DMS79 treated with DMSO at 0.1 percent for 48 hours (cell line): ENCODE results near the gene A2M.

ENCODE experiments used
- DNase-seq: peaks from one replicate; lab custom pipeline; 2025; lab: John Stamatoyannopoulos, UW

A2M gene

GRCh38 chr12:9098463-9099026 lies 17.2 kb downstream of the A2M start:
- DNase-seq: no peak

GRCh38 chr12:9098115-9098452 lies 17.6 kb downstream of the A2M start:
- no peak for DNase-seq

GRCh38 chr12:9096563-9097176 lies 19.0 kb downstream of the A2M start:
- DNase-seq: no peak

- no peak for DNase-seq
Measured at GRCh38 chr12:9095322-9095721, 20.4 kb downstream of the A2M start.

- no peak for DNase-seq
Measured at GRCh38 chr12:9094512-9095206, 21.1 kb downstream of the A2M start.

- no peak for DNase-seq
Measured at GRCh38 chr12:9091891-9092598, 23.7 kb downstream of the A2M start.

- no peak for DNase-seq
Measured at GRCh38 chr12:9090220-9090619, 25.5 kb downstream of the A2M start.

GRCh38 chr12:9087087-9087835 lies 28.5 kb downstream of the A2M start:
- DNase-seq: no peak

- no peak for DNase-seq
Measured at GRCh38 chr12:9086087-9086486, 29.6 kb downstream of the A2M start.

GRCh38 chr12:9084417-9084816 lies 31.3 kb downstream of the A2M start:
- no peak for DNase-seq

- no peak for DNase-seq
Measured at GRCh38 chr12:9083793-9084192, 31.9 kb downstream of the A2M start.

GRCh38 chr12:9081667-9082427 lies 33.9 kb downstream of the A2M start:
- DNase-seq: no peak

GRCh38 chr12:9079883-9080675 lies 35.6 kb downstream of the A2M start:
- no peak for DNase-seq

GRCh38 chr12:9079082-9079481 lies 36.6 kb downstream of the A2M start:
- DNase-seq: no peak

GRCh38 chr12:9077152-9078031 lies 38.3 kb downstream of the A2M start:
- no peak for DNase-seq

GRCh38 chr12:9076733-9077132 lies 39.0 kb downstream of the A2M start:
- no peak for DNase-seq

- no peak for DNase-seq
Measured at GRCh38 chr12:9075138-9075535, 40.6 kb downstream of the A2M start.

- no peak for DNase-seq
Measured at GRCh38 chr12:9074484-9075137, 41.1 kb downstream of the A2M start.

- DNase-seq: no peak
Measured at GRCh38 chr12:9073076-9073475, 42.6 kb downstream of the A2M start.
